GM12892 (cell line): ENCODE measurements around the gene ADPRM.

ENCODE experiments used
- DNase-seq: peaks from one replicate; pipeline ENCODE4 v3.0.0; 2011; ENCODE audit not compliant: insufficient read length
- FAIRE-seq: peaks from 2 replicates; lab custom pipeline; 2011; peaks lifted over from hg19 to GRCh38; lab: Jason Lieb, UNC
- POLR2A ChIP-seq: IDR thresholded peaks from 2 replicates; pipeline ENCODE4 v1.6.1; 2011; ENCODE audit warnings: low read depth, low read length, control low read depth
- POLR2AphosphoS5 ChIP-seq: IDR thresholded peaks from 2 replicates; pipeline ENCODE4 v1.6.1; 2011; ENCODE audit warnings: low read depth, low read length, control low read depth
- TAF1 ChIP-seq: IDR thresholded peaks from 2 replicates; pipeline ENCODE4 v1.6.1; 2011; ENCODE audit warnings: low read depth, mild to moderate bottlenecking, control low read depth, low read length, borderline replicate concordance

The ADPRM gene

GRCh38 chr17:10745231-10745630, 47.8 kb downstream of the ADPRM start:
- TF ChIP-seq POLR2AphosphoS5 (no peak), POLR2A (no peak)
- DNase-seq (no peak), FAIRE-seq (no peak)

GRCh38 chr17:10748531-10749181, 51.3 kb downstream of the ADPRM start:
- no peak for DNase-seq
- no peak for FAIRE-seq

DNA sequence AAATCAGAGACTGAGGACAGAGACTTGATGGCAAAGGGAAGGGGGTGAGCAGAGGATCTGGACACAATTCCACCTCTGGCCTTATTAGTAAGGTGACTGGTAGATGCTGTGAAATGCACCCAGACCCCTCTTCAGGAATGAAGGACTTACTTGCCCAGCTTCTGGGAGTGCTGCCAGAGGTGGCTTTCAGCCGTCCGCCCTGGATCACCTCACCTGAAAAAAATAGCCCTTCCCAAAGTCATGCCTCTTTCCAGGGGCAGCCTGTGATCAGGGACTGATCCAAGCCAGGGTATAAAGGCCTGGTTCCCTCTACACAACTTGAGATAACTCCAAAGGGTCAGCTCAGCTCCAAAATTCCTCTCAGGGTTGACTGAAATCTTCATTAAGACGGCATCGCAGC, 52.8 kb downstream of the ADPRM start:
- FAIRE-seq: no peak
- no peak for TF ChIP-seq TAF1
- TF ChIP-seq POLR2A: no peak
- no peak for TF ChIP-seq POLR2AphosphoS5
- DNase-seq: no peak

More at GRCh38 chr17:10748531-10749181, 51.3 kb downstream of the ADPRM start:
- TF ChIP-seq TAF1 (no peak), POLR2AphosphoS5 (no peak), POLR2A (no peak)

DNA sequence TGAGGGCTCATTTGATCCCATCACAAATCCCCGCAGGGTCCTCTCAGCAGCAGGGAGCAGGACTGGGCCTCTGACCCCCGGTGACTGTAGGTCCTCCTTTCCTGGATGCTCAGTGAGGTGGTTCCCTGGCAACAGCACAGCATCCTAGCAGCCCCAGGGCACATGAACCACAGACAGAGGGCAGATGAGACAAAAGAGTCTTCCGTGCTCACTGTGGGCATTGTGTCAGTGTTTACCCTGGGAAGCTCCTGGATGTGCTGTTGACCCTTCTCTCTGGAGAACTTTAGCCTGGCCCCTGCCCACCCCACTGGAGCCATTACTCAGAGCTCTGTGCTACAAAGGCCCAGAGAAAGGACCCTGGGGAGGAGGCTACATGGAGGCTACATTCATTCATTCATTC, 54.2 kb downstream of the ADPRM start:
- no peak for FAIRE-seq
- no peak for TF ChIP-seq POLR2A
- DNase-seq: no peak

DNA sequence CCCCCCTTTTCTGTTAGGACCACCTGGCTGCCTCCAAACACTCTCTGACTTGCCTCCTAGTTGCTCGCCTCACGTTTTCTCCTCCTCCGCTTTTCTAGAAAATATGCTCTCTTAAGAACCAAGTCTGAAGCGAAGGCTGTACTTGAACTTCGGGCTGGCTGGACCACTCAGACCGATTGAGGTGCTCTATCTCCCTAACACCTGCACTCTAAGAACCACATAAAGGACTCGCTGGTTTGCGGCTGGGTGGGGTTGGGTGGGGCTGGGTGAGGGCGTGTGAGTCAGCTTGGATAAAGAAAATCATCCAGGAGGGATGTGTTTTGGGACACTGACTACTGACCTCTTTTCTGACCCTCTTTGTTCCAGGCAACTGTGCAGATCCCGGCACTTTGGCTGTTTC, 55.3 kb downstream of the ADPRM start:
- no peak for FAIRE-seq
- DNase-seq: no peak
- TF ChIP-seq POLR2A (no peak), POLR2AphosphoS5 (no peak), TAF1 (no peak)

DNA sequence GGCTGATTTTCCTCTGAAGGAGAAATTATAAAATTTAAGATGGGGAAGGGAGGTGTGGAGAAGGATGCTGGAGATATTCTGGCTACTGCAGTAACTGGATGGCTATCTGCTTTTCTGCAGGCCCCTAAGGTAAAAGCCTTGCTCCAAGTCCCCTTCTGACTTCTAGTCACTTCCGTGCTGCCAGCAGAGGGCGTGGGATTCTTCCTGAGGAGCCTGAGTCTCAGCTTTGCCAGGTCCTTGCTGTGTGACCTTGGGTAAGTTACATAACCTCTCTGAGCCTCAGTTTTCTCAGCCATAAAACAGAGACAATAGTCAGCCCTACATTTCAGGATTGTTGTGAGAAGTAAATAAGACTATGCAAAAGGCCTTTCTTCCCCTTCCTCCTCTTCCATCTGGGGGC, 56.7 kb downstream of the ADPRM start:
- no peak for FAIRE-seq
- TF ChIP-seq POLR2A (no peak), TAF1 (no peak), POLR2AphosphoS5 (no peak)
- no peak for DNase-seq

DNA sequence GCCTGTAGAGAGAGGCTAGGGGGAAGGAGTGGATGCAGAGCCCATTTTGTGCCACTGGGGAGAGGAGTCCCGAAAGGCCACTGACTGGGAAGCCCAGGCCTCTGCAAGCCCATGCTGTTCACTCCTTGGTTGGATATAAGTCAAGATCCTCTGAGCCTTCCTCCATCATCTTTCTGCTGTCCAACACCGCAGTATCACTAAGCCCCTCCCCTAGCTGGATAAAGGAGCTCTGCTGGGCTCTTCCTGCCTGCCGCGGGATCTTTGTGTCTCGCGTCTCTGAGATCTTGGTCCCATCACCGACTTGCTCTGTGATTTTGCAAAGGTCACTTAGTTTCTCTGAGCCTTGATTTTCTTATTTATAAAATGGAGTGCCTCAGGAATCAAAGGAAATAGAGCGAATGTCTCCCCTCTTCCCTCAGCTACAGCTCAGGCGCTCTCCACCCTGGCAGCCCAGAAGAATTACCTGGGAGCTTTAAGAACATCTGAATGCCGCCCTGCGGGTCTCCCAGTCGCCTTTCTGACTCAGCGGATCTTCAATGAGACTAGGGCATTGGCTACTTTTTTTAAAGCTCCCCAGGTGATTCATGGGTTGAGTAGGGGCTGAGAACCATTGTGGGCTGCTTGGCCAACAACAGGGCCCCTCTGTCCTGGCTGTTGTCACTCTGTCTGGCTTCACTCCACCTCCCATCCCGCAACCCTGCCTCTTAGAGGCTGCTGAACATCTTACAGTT, 57.6 kb downstream of the ADPRM start:
- FAIRE-seq: no peak
- TF ChIP-seq POLR2AphosphoS5: no peak
- TF ChIP-seq POLR2A: no peak
- TF ChIP-seq TAF1: no peak
- DNase-seq: no peak

- no peak for DNase-seq
- no peak for TF ChIP-seq TAF1
- TF ChIP-seq POLR2AphosphoS5: no peak
- TF ChIP-seq POLR2A: no peak
- FAIRE-seq: no peak
Measured at GRCh38 chr17:10755592-10756127, 58.3 kb downstream of the ADPRM start.

GRCh38 chr17:10756185-10756584, 58.8 kb downstream of the ADPRM start:
- TF ChIP-seq POLR2A: no peak
- TF ChIP-seq POLR2AphosphoS5: no peak
- TF ChIP-seq TAF1: no peak
- no peak for FAIRE-seq

DNA sequence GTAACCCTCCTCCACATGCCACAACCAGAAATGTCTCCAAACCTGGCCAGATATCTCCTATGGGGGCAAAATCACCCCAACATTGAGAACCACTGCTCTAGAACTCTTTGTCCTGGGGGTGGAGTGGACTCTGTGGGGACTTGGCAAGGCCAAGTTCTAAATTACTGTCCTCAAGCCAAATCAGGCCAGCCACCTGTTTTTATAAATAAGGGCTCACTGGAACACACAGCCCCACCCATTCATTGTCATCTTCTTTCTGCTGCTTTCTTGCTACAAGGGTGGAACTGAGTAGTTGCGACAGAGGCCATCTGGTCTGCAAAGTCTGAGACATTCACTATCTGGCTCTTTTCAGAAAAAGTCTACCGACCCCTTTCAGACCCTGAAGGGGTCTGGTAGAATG, 59.2 kb downstream of the ADPRM start:
- FAIRE-seq (no peak), DNase-seq (no peak)
- no peak for TF ChIP-seq POLR2A
- TF ChIP-seq TAF1: no peak
- TF ChIP-seq POLR2AphosphoS5: no peak

More at GRCh38 chr17:10756185-10756584, 58.8 kb downstream of the ADPRM start:
- DNase-seq: no peak

GRCh38 chr17:10757067-10757466, 59.7 kb downstream of the ADPRM start:
- no peak for TF ChIP-seq TAF1
- TF ChIP-seq POLR2AphosphoS5: no peak
- TF ChIP-seq POLR2A: no peak
- DNase-seq: no peak
- no peak for FAIRE-seq

GRCh38 chr17:10757647-10758046, 60.3 kb downstream of the ADPRM start:
- FAIRE-seq (no peak), DNase-seq (no peak)
- TF ChIP-seq POLR2AphosphoS5: no peak
- no peak for TF ChIP-seq POLR2A
- TF ChIP-seq TAF1: no peak

- TF ChIP-seq TAF1 (no peak), POLR2AphosphoS5 (no peak), POLR2A (no peak)
- FAIRE-seq (peak; percentile 21), DNase-seq (no peak)
Measured at GRCh38 chr17:10758062-10758461, 60.7 kb downstream of the ADPRM start.
